NOMO-1 treated with DMSO at 0.1 percent for 48 hours (cell line): Measurements from ENCODE around the gene DUS4L.
A peak's percentile ranks its signal among the peaks of the same experiment; 100 is the strongest.

ENCODE experiments used
- DNase-seq: peaks from one replicate; lab custom pipeline; 2025; ENCODE audit not compliant: unreplicated experiment; lab: John Stamatoyannopoulos, UW

DUS4L gene

GRCh38 chr7:107579885-107580715 is 16.3 kb downstream of the DUS4L start, which contains the start of gene BCAP29:
Gene BCAP29, plus strand, starts transcription at chr7:107580246. Its CDS starts 527 bp downstream, at chr7:107580773.
- DNase-seq, result peak; percentile 25

- no peak for DNase-seq
These were observed 17.1 kb downstream of the DUS4L start for GRCh38 chr7:107580716-107581383.

GRCh38 chr7:107581387-107582013 is 17.7 kb downstream of the DUS4L start:
- no peak for DNase-seq

GRCh38 chr7:107582875-107583274 is 19.1 kb downstream of the DUS4L start:
- DNase-seq, result no peak

- no peak for DNase-seq
These were observed 20.9 kb downstream of the DUS4L start for GRCh38 chr7:107584716-107585115.

GRCh38 chr7:107588529-107589130 is 24.9 kb downstream of the DUS4L start:
- DNase-seq, result no peak

- DNase-seq, result no peak
These were observed 27.6 kb downstream of the DUS4L start for GRCh38 chr7:107591421-107591820.

GRCh38 chr7:107592361-107593024 is 28.7 kb downstream of the DUS4L start:
- no peak for DNase-seq

- DNase-seq, result no peak
These were observed 29.2 kb downstream of the DUS4L start for GRCh38 chr7:107593025-107593410.

GRCh38 chr7:107594961-107595737 is 31.4 kb downstream of the DUS4L start:
- DNase-seq, result no peak

- DNase-seq, result no peak
These were observed 33.3 kb downstream of the DUS4L start for GRCh38 chr7:107596881-107597581.

- no peak for DNase-seq
These were observed 33.8 kb downstream of the DUS4L start for GRCh38 chr7:107597582-107597916.

- no peak for DNase-seq
These were observed 34.2 kb downstream of the DUS4L start for GRCh38 chr7:107597953-107598352.

GRCh38 chr7:107599262-107599661 is 35.5 kb downstream of the DUS4L start:
- no peak for DNase-seq

GRCh38 chr7:107600816-107601215 is 37.0 kb downstream of the DUS4L start:
- no peak for DNase-seq

GRCh38 chr7:107605218-107605815 is 41.5 kb downstream of the DUS4L start:
- DNase-seq, result no peak

GRCh38 chr7:107606303-107606702 is 42.5 kb downstream of the DUS4L start:
- DNase-seq, result no peak

GRCh38 chr7:107609811-107610261 is 46.1 kb downstream of the DUS4L start:
- no peak for DNase-seq

GRCh38 chr7:107610323-107610722 is 46.6 kb downstream of the DUS4L start:
- no peak for DNase-seq
